Trophoblast cell (in vitro differentiated cells and primary cell): ENCODE measurements around the gene GPR3.

Experiments used
- DNase-seq, 2 donors: peaks; one replicate each; pipeline ENCODE4 v3.0.0-alpha.2; 2016
- H2AFZ ChIP-seq: 2 replicates; pipeline ENCODE4 v1.6.1; 2013; ENCODE audit warnings: low read length, moderate library complexity, mild to moderate bottlenecking; ENCODE audit not compliant: insufficient read depth, poor library complexity
- H2AK5ac ChIP-seq: 2 replicates; pipeline ENCODE4 v1.6.1; 2013; ENCODE audit warnings: mild to moderate bottlenecking, low read length
- H2BK120ac ChIP-seq: 2 replicates; pipeline ENCODE4 v1.6.1; 2013; ENCODE audit warnings: low read length, mild to moderate bottlenecking, moderate library complexity; ENCODE audit not compliant: insufficient read depth, poor library complexity
- H2BK12ac ChIP-seq: 2 replicates; pipeline ENCODE4 v1.6.1; 2013; ENCODE audit warnings: mild to moderate bottlenecking, low read length, moderate library complexity
- H2BK5ac ChIP-seq: 2 replicates; pipeline ENCODE4 v1.6.1; 2013; ENCODE audit warnings: low read length, low read depth, moderate library complexity, mild to moderate bottlenecking; ENCODE audit not compliant: poor library complexity
- H3K14ac ChIP-seq: 2 replicates; pipeline ENCODE4 v1.6.1; 2013; ENCODE audit warnings: mild to moderate bottlenecking, low read length
- H3K18ac ChIP-seq: 2 replicates; pipeline ENCODE4 v1.6.1; 2013; ENCODE audit warnings: mild to moderate bottlenecking, low read length
- H3K23ac ChIP-seq: 2 replicates; pipeline ENCODE4 v1.6.1; 2013; ENCODE audit warnings: low read length
- H3K27ac ChIP-seq: 2 replicates; pipeline ENCODE4 v1.5.1; 2013; ENCODE audit warnings: low read depth, mild to moderate bottlenecking, inconsistent platforms, low read length, moderate library complexity
- H3K27me3 ChIP-seq: 2 replicates; pipeline ENCODE4 v1.6.1; 2013; ENCODE audit warnings: inconsistent platforms, mild to moderate bottlenecking, low read length, moderate library complexity; ENCODE audit not compliant: insufficient read depth
- H3K36me3 ChIP-seq, 2 experiments: 1 replicate in 1 of 2; 2 replicates in 1 of 2; pipeline ENCODE4 v1.6.1; 2013; ENCODE audit warnings: low read length in 2 of 2, mild to moderate bottlenecking in 2 of 2, moderate library complexity in 1 of 2; ENCODE audit not compliant: insufficient read depth in 2 of 2, control insufficient read depth in 1 of 2
- H3K4ac ChIP-seq: 2 replicates; pipeline ENCODE4 v1.6.1; 2013; ENCODE audit warnings: low read depth, mild to moderate bottlenecking, low read length, moderate library complexity
- H3K4me1 ChIP-seq, 2 experiments: 1 replicate in 1 of 2; 2 replicates in 1 of 2; pipeline ENCODE4 v1.6.1; 2013; ENCODE audit warnings: low read length in 2 of 2, mild to moderate bottlenecking in 2 of 2, moderate library complexity in 1 of 2; ENCODE audit not compliant: insufficient read depth in 2 of 2, control insufficient read depth in 1 of 2
- H3K4me2 ChIP-seq: 2 replicates; pipeline ENCODE4 v1.6.1; 2013; ENCODE audit warnings: inconsistent platforms, mild to moderate bottlenecking, low read length, moderate library complexity
- H3K4me3 ChIP-seq: 2 replicates; pipeline ENCODE4 v1.5.1; 2013; ENCODE audit warnings: mild to moderate bottlenecking, low read depth, low read length, inconsistent platforms
- H3K79me1 ChIP-seq: one replicate; pipeline ENCODE4 v1.6.1; 2013; ENCODE audit warnings: low read length
- H3K79me2 ChIP-seq: 2 replicates; pipeline ENCODE4 v1.6.1; 2013; ENCODE audit warnings: low read length, mild to moderate bottlenecking; ENCODE audit not compliant: control insufficient read depth, insufficient read depth, poor library complexity
- H3K9ac ChIP-seq: 2 replicates; pipeline ENCODE4 v1.6.1; 2013; ENCODE audit warnings: mild to moderate bottlenecking, low read length
- H3K9me3 ChIP-seq: 2 replicates; pipeline ENCODE4 v1.6.1; 2013; ENCODE audit warnings: low read depth, mild to moderate bottlenecking, control low read depth, inconsistent platforms, low read length; ENCODE audit not compliant: insufficient read depth
- H4K12ac ChIP-seq: 2 replicates; pipeline ENCODE4 v1.6.1; 2013; ENCODE audit warnings: low read depth, mild to moderate bottlenecking, low read length, moderate library complexity
- H4K8ac ChIP-seq: 2 replicates; pipeline ENCODE4 v1.6.1; 2013; ENCODE audit warnings: low read depth, mild to moderate bottlenecking, low read length, moderate library complexity
- H4K91ac ChIP-seq: one replicate; pipeline ENCODE4 v1.6.1; 2013; ENCODE audit warnings: low read depth, mild to moderate bottlenecking, low read length, moderate library complexity
- WGBS: extraction: QIAGEN DNeasy Blood & Tissue Kit; methylation state at CpG from one replicate; pipeline ENCODE4 v1.1.7; 2013; ENCODE audit warnings: missing lambda C conversion rate; ENCODE audit not compliant: insufficient read length, insufficient coverage; ENCODE audit errors: extremely low coverage; 5-methylcytosine and 5-hydroxymethylcytosine counted together

GPR3 gene

GRCh38 chr1:27408151-27408550 is 15.7 kb downstream of the GPR3 start:
- Histone ChIP-seq H4K12ac (no peak overlapping the region), H3K9me3 (no peaks in the 10 kb centered on the region), H2BK5ac (no peak overlapping the region), H4K91ac (no peak overlapping the region), H2BK120ac (no peak overlapping the region), H3K4me1 (peaks cover 14 to 19% of the 10 kb centered on the region in 2 experiments), H3K18ac (no peak overlapping the region), H3K9ac (no peak overlapping the region), H3K23ac (no peak overlapping the region), H2BK12ac (no peak overlapping the region), H3K4ac (no peak overlapping the region), H2AK5ac (no peak overlapping the region), H3K79me2 (no peaks in the 10 kb centered on the region), H3K27ac (no peak overlapping the region), H4K8ac (no peak overlapping the region), H3K14ac (no peak overlapping the region), H3K79me1 (peaks cover 4% of the 10 kb centered on the region), H3K4me3 (no peak overlapping the region), H2AFZ (no peak overlapping the region), H3K27me3 (no peaks in the 10 kb centered on the region), H3K36me3 (peaks cover 28 to 40% of the 10 kb centered on the region in 2 experiments), H3K4me2 (no peak overlapping the region)
- WGBS: no CpG with 5 or more reads among the region's 9 CpGs
- DNase-seq: no peak

GRCh38 chr1:27409669-27410068 is 17.2 kb downstream of the GPR3 start:
- Histone ChIP-seq H3K27me3 (no peaks in the 10 kb centered on the region), H3K36me3 (peaks cover 31 to 54% of the 10 kb centered on the region in 2 experiments), H3K4me2 (no peak overlapping the region), H3K4me1 (peaks cover 6 to 11% of the 10 kb centered on the region in 2 experiments), H3K14ac (no peak overlapping the region), H4K12ac (no peak overlapping the region), H3K4ac (no peak overlapping the region), H4K91ac (no peak overlapping the region), H3K27ac (no peak overlapping the region), H3K79me2 (no peaks in the 10 kb centered on the region), H2BK120ac (no peak overlapping the region), H3K79me1 (peaks cover 3% of the 10 kb centered on the region), H3K9me3 (no peaks in the 10 kb centered on the region), H2BK5ac (no peak overlapping the region), H3K18ac (no peak overlapping the region), H3K4me3 (no peak overlapping the region), H3K23ac (no peak overlapping the region), H2AK5ac (no peak overlapping the region), H2AFZ (no peak overlapping the region), H4K8ac (no peak overlapping the region), H2BK12ac (no peak overlapping the region), H3K9ac (no peak overlapping the region)
- no CpG with 5 or more reads among the region's 11 CpGs for WGBS
- DNase-seq: no peak

- H3K18ac ChIP-seq: no peak overlapping the region
- H3K23ac ChIP-seq: no peak overlapping the region
- peak overlapping the region; percentile 20 for H2BK120ac ChIP-seq
- H3K9me3 ChIP-seq: no peaks in the 10 kb centered on the region
- H3K4ac ChIP-seq: no peak overlapping the region
- peak overlapping the region; percentile 39 for H2BK5ac ChIP-seq
- no peak overlapping the region for H3K9ac ChIP-seq
- no CpG with 5 or more reads among the region's 2 CpGs for WGBS
- no peaks in the 10 kb centered on the region for H3K79me2 ChIP-seq
- H3K4me2 ChIP-seq: no peak overlapping the region
- peaks cover 3 to 5% of the 10 kb centered on the region in 2 experiments for H3K4me1 ChIP-seq
- no peak overlapping the region for H2AK5ac ChIP-seq
- H3K14ac ChIP-seq: no peak overlapping the region
- H3K36me3 ChIP-seq: peaks cover 34 to 60% of the 10 kb centered on the region in 2 experiments
- peak overlapping the region; percentile 15 for H2BK12ac ChIP-seq
- no peaks in the 10 kb centered on the region for H3K79me1 ChIP-seq
- no peaks in the 10 kb centered on the region for H3K27me3 ChIP-seq
- DNase-seq: no peak
- H4K91ac ChIP-seq: peak overlapping the region; percentile 38
- H3K4me3 ChIP-seq: no peak overlapping the region
- H2AFZ ChIP-seq: no peak overlapping the region
- no peak overlapping the region for H4K8ac ChIP-seq
- H4K12ac ChIP-seq: no peak overlapping the region
- H3K27ac ChIP-seq: no peak overlapping the region
Measured at GRCh38 chr1:27410709-27411108, 18.3 kb downstream of the GPR3 start.

GRCh38 chr1:27412502-27412901 is 20.1 kb downstream of the GPR3 start:
- Histone ChIP-seq H3K14ac (no peak overlapping the region), H3K4ac (no peak overlapping the region)

More at GRCh38 chr1:27412502-27412901, 20.1 kb downstream of the GPR3 start:
- Histone ChIP-seq H3K9me3 (no peaks in the 10 kb centered on the region), H3K36me3 (peaks cover 28 to 64% of the 10 kb centered on the region in 2 experiments), H2BK12ac (no peak overlapping the region), H3K18ac (no peak overlapping the region), H3K4me2 (no peak overlapping the region), H3K9ac (no peak overlapping the region), H3K4me3 (no peak overlapping the region), H3K79me1 (no peaks in the 10 kb centered on the region), H2BK120ac (no peak overlapping the region), H3K23ac (no peak overlapping the region), H4K8ac (no peak overlapping the region), H4K12ac (no peak overlapping the region), H3K4me1 (peaks cover 0 to 3% of the 10 kb centered on the region in 2 experiments), H3K27ac (no peak overlapping the region), H3K79me2 (no peaks in the 10 kb centered on the region), H3K27me3 (no peaks in the 10 kb centered on the region), H2BK5ac (no peak overlapping the region), H2AFZ (no peak overlapping the region), H4K91ac (no peak overlapping the region), H2AK5ac (no peak overlapping the region)
- WGBS: no CpG with 5 or more reads among the region's 4 CpGs
- no peak for DNase-seq
